Mucosa of descending colon (tissue), 3 donors: Measurements from ENCODE around the gene ZNF827. TPM values are rescaled to one million over a fixed set of nuclear protein-coding genes. Genes with fewer than 3 reads are reported as not detected.

Experiments used
- ATAC-seq: fragments of 200-7000 bp; cut with Tn5 transposase; one replicate; pipeline ENCODE4 v1.9.1; 2020; ENCODE audit warnings: mild to moderate bottlenecking, moderate library complexity
- DNase-seq, 3 donors: peaks; one replicate each; pipeline ENCODE4 v3.0.0-alpha.2; 2020
- H3K36me3 ChIP-seq: fragments of 200-600 bp; one replicate; pipeline ENCODE4 v1.8.0; 2021; ENCODE audit warnings: low read depth, mild to moderate bottlenecking
- H3K4me1 ChIP-seq: fragments of 200-600 bp; one replicate; pipeline ENCODE4 v1.8.0; 2021; ENCODE audit warnings: low read depth, mild to moderate bottlenecking
- H3K4me3 ChIP-seq: fragments of 200-600 bp; one replicate; pipeline ENCODE4 v1.8.0; 2021; ENCODE audit warnings: mild to moderate bottlenecking
- H3K9me3 ChIP-seq: fragments of 200-600 bp; one replicate; pipeline ENCODE4 v1.8.0; 2021; ENCODE audit warnings: mild to moderate bottlenecking
- CTCF ChIP-seq: fragments of 200-600 bp; IDR thresholded peaks from one replicate; pipeline ENCODE4 v1.8.0; 2022; ENCODE audit warnings: antibody characterized with exemption, mild to moderate bottlenecking
- intact Hi-C, 2 donors: fragments of 100-400 bp; cut with DNase I in 1 of 2; cut with micrococcal nuclease in 1 of 2; formaldehyde crosslinking; loops; one replicate each; pipeline versions ENCODE4 v1.11.0 to v1.11.1; 2022; cut with DNase I, micrococcal nuclease
- total RNA-seq, 3 donors: library from RNA; stranded (reverse); fragmentation: NEBNext Ultra II Directional in 2 of 3; extraction: Animal tissue kit (Norgen Biotek cat#: 25700) in 2 of 3; gene quantifications; one replicate each; pipeline versions ENCODE4 v1.2.1 to v1.2.4, GENCODE V29; 2021 to 2023
- donor health status: DM: no; HTN: no; CAD: no; lungs with moderate emphysema.
- donor health status: DM: no; HTN: no; CAD: no.
- donor health status: DM: no; HTN: yes; CAD: no.

The ZNF827 gene
- total RNA-seq, 3 donors from 2014 or later = 21.9 to 37.4 (median 29.7) TPM

GRCh38 chr4:145868637-145869409 is 69.8 kb downstream of the ZNF827 start:
- H3K36me3 ChIP-seq = no peaks in the 10 kb centered on the region
- no peaks in the 10 kb centered on the region for H3K9me3 ChIP-seq
- no peak for TF ChIP-seq CTCF
- no peak overlapping the region for H3K4me3 ChIP-seq
- H3K4me1 ChIP-seq = no peaks in the 10 kb centered on the region
- DNase-seq = no peak
- intact Hi-C loops = no loop called here
- ATAC-seq = no peak

- Histone ChIP-seq H3K4me1 (no peaks in the 10 kb centered on the region), H3K36me3 (no peaks in the 10 kb centered on the region), H3K4me3 (no peak overlapping the region), H3K9me3 (no peaks in the 10 kb centered on the region)
- no peak for TF ChIP-seq CTCF
- intact Hi-C loops = no loop called here
- ATAC-seq (no peak), DNase-seq (no peak)
These were observed 71.2 kb downstream of the ZNF827 start for GRCh38 chr4:145867406-145867805.

GRCh38 chr4:145866991-145867390 is 71.6 kb downstream of the ZNF827 start:
- no peak overlapping the region for H3K4me3 ChIP-seq
- no peak for TF ChIP-seq CTCF
- no peak for DNase-seq
- no peaks in the 10 kb centered on the region for H3K9me3 ChIP-seq
- intact Hi-C loops = no loop called here
- no peak for ATAC-seq
- H3K4me1 ChIP-seq = no peaks in the 10 kb centered on the region
- no peaks in the 10 kb centered on the region for H3K36me3 ChIP-seq

- TF ChIP-seq CTCF = no peak
- ATAC-seq (no peak), DNase-seq (no peak)
- intact Hi-C loops = no loop called here
- H3K9me3 ChIP-seq = no peaks in the 10 kb centered on the region
- H3K4me1 ChIP-seq = no peaks in the 10 kb centered on the region
- no peak overlapping the region for H3K4me3 ChIP-seq
- H3K36me3 ChIP-seq = no peaks in the 10 kb centered on the region
These were observed 73.2 kb downstream of the ZNF827 start for GRCh38 chr4:145865274-145865941.

GRCh38 chr4:145863191-145863590 is 75.4 kb downstream of the ZNF827 start:
- no peaks in the 10 kb centered on the region for H3K4me1 ChIP-seq
- DNase-seq (no peak), ATAC-seq (no peak)
- H3K9me3 ChIP-seq = no peaks in the 10 kb centered on the region
- no peak for TF ChIP-seq CTCF
- intact Hi-C loops = no loop called here
- no peak overlapping the region for H3K4me3 ChIP-seq
- no peaks in the 10 kb centered on the region for H3K36me3 ChIP-seq
